GM19238 (cell line): ENCODE measurements around the gene ALX4.

Experiments
- DNase-seq: peaks from one replicate; pipeline ENCODE4 v3.0.0; 2011; ENCODE audit warnings: low spot score; ENCODE audit not compliant: insufficient read length

Gene ALX4

GRCh38 chr11:44301564-44302271, 8.2 kb downstream of the ALX4 start:
- no peak for DNase-seq

GRCh38 chr11:44300844-44301563, 8.9 kb downstream of the ALX4 start:
- DNase-seq, result no peak

GRCh38 chr11:44298862-44299261, 11.1 kb downstream of the ALX4 start:
- DNase-seq, result no peak

GRCh38 chr11:44290208-44290607, 19.7 kb downstream of the ALX4 start:
- no peak for DNase-seq

- DNase-seq, result no peak
These were observed 21.8 kb downstream of the ALX4 start for GRCh38 chr11:44288133-44288526.

- DNase-seq, result no peak
These were observed 23.0 kb downstream of the ALX4 start for GRCh38 chr11:44286911-44287310.

- DNase-seq, result peak; percentile 79
These were observed 23.6 kb downstream of the ALX4 start for GRCh38 chr11:44286268-44286880.

GRCh38 chr11:44285756-44286155, 24.2 kb downstream of the ALX4 start:
- DNase-seq, result no peak

- DNase-seq, result no peak
These were observed 27.3 kb downstream of the ALX4 start for GRCh38 chr11:44282620-44283019.

GRCh38 chr11:44281151-44281550, 28.8 kb downstream of the ALX4 start:
- DNase-seq, result no peak

- no peak for DNase-seq
These were observed 29.7 kb downstream of the ALX4 start for GRCh38 chr11:44280257-44280656.

- no peak for DNase-seq
These were observed 30.5 kb downstream of the ALX4 start for GRCh38 chr11:44279483-44279882.

- no peak for DNase-seq
These were observed 32.5 kb downstream of the ALX4 start for GRCh38 chr11:44277196-44278090.

GRCh38 chr11:44275961-44276550, 33.9 kb downstream of the ALX4 start:
- no peak for DNase-seq

- DNase-seq, result no peak
These were observed 34.7 kb downstream of the ALX4 start for GRCh38 chr11:44275241-44275640.

GRCh38 chr11:44274404-44274803, 35.5 kb downstream of the ALX4 start:
- no peak for DNase-seq

- no peak for DNase-seq
These were observed 38.7 kb downstream of the ALX4 start for GRCh38 chr11:44271286-44271685.

GRCh38 chr11:44270403-44271273, 39.3 kb downstream of the ALX4 start:
- no peak for DNase-seq

GRCh38 chr11:44269369-44270351, 40.3 kb downstream of the ALX4 start:
- no peak for DNase-seq
